ENCODE results near the gene INO80E. TPM values are rescaled to one million over a fixed set of nuclear protein-coding genes. Genes with fewer than 3 reads are reported as not detected.

INO80E gene
- total RNA-seq, 1 experiment from 2014 or later = 115 TPM

DNA sequence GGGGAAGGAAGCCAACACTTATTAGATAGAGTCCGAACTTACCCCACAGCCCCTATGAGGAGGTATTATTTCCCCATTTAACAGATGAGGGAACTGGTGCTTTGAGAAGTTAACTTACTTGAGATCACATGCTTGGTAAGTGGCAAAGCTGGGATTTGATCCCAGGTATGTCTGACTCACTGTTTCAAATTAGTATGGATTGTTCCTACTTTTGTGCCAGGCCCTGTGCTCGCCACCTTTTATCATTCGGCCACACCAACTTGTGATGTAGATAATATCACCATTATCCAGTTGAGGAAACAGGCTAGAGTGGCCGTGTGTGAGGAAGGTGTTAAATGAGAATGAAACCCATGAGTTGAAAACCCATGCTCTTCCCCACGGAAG lies 11.3 kb upstream of the INO80E start:
- CTCF ChIA-PET = no interaction called here
- no peaks in the 10 kb centered on the region for H3K27me3 ChIP-seq (replicated peaks; ENCODE audit: insufficient read depth, low read depth, low read length, poor library complexity)
- DNase-seq (ENCODE audit: low spot score) = no peak
- no TSS peak for BruUV-seq (replicated peaks)
- intact Hi-C loops (cut with micrococcal nuclease; ENCODE audit: unreplicated experiment) = no loop called here
- no peaks in the 10 kb centered on the region for H3K4me1 ChIP-seq (ENCODE audit: insufficient read depth, low read length, poor library complexity, severe bottlenecking)
- TF ChIP-seq, protein P1, sequence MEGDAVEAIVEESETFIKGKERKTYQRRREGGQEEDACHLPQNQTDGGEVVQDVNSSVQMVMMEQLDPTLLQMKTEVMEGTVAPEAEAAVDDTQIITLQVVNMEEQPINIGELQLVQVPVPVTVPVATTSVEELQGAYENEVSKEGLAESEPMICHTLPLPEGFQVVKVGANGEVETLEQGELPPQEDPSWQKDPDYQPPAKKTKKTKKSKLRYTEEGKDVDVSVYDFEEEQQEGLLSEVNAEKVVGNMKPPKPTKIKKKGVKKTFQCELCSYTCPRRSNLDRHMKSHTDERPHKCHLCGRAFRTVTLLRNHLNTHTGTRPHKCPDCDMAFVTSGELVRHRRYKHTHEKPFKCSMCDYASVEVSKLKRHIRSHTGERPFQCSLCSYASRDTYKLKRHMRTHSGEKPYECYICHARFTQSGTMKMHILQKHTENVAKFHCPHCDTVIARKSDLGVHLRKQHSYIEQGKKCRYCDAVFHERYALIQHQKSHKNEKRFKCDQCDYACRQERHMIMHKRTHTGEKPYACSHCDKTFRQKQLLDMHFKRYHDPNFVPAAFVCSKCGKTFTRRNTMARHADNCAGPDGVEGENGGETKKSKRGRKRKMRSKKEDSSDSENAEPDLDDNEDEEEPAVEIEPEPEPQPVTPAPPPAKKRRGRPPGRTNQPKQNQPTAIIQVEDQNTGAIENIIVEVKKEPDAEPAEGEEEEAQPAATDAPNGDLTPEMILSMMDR (conservative IDR thresholded peaks at IDR 0.05; ENCODE audit: low read depth, low read length) = no peak
- no peak for TF ChIP-seq EZH2 (IDR thresholded peaks at IDR 0.05; ENCODE audit: borderline replicate concordance, low read depth, low read length, poor library complexity, severe bottlenecking)
- H3K4me3 ChIP-seq (ENCODE audit: low read depth, low read length, poor library complexity, severe bottlenecking) = no peak overlapping the region
- H3K9me3 ChIP-seq (ENCODE audit: low read depth, low read length, poor library complexity, severe bottlenecking) = no peaks in the 10 kb centered on the region
- H3K27ac ChIP-seq (ENCODE audit: low read depth, low read length, poor library complexity, severe bottlenecking) = no peak overlapping the region
- POLR2A ChIA-PET (ENCODE audit: low non-redundant PET) = no interaction called here
- peaks cover 92% of the 10 kb centered on the region for H3K36me3 ChIP-seq (ENCODE audit: insufficient read depth, low read length, poor library complexity, severe bottlenecking)

GRCh38 chr16:29985271-29985811 lies 10.7 kb upstream of the INO80E start:
- ChIA-PET CTCF (no interaction called here), POLR2A (ENCODE audit: low non-redundant PET) (no interaction called here)
- Histone ChIP-seq H3K36me3 (ENCODE audit: insufficient read depth, low read length, poor library complexity, severe bottlenecking) (peaks cover 91% of the 10 kb centered on the region), H3K27me3 (replicated peaks; ENCODE audit: insufficient read depth, low read depth, low read length, poor library complexity) (no peaks in the 10 kb centered on the region), H3K9me3 (ENCODE audit: low read depth, low read length, poor library complexity, severe bottlenecking) (no peaks in the 10 kb centered on the region), H3K27ac (ENCODE audit: low read depth, low read length, poor library complexity, severe bottlenecking) (no peak overlapping the region), H3K4me3 (ENCODE audit: low read depth, low read length, poor library complexity, severe bottlenecking) (no peak overlapping the region), H3K4me1 (ENCODE audit: insufficient read depth, low read length, poor library complexity, severe bottlenecking) (no peaks in the 10 kb centered on the region)
- TF ChIP-seq EZH2 (IDR thresholded peaks at IDR 0.05; ENCODE audit: borderline replicate concordance, low read depth, low read length, poor library complexity, severe bottlenecking) = no peak
- TF ChIP-seq, protein P1 (conservative IDR thresholded peaks at IDR 0.05; ENCODE audit: low read depth, low read length) = no peak
- intact Hi-C loops (cut with micrococcal nuclease; ENCODE audit: unreplicated experiment) = no loop called here
- BruUV-seq (replicated peaks) = no TSS peak
- DNase-seq (ENCODE audit: low spot score) = no peak

DNA sequence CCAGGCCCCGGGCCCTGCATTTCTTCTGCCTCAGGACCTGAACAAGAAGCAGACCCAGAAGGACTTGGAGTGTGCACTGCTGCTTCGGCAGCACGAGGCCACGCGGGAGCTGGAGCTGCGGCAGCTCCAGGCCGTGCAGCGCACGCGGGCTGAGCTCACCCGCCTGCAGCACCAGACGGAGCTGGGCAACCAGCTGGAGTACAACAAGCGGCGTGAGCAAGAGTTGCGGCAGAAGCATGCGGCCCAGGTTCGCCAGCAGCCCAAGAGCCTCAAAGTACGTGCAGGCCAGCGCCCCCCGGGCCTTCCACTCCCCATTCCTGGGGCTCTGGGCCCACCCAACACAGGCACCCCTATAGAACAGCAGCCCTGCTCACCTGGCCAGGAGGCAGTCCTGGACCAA lies 9.8 kb upstream of the INO80E start:
- intact Hi-C loops (cut with micrococcal nuclease; ENCODE audit: unreplicated experiment) = no loop called here
- DNase-seq (ENCODE audit: low spot score) = no peak
- TF ChIP-seq EZH2 (IDR thresholded peaks at IDR 0.05; ENCODE audit: borderline replicate concordance, low read depth, low read length, poor library complexity, severe bottlenecking) = no peak
- TF ChIP-seq, protein P1 (conservative IDR thresholded peaks at IDR 0.05; ENCODE audit: low read depth, low read length) = no peak
- no peak overlapping the region for H3K27ac ChIP-seq (ENCODE audit: low read depth, low read length, poor library complexity, severe bottlenecking)
- no peaks in the 10 kb centered on the region for H3K9me3 ChIP-seq (ENCODE audit: low read depth, low read length, poor library complexity, severe bottlenecking)
- no peaks in the 10 kb centered on the region for H3K4me1 ChIP-seq (ENCODE audit: insufficient read depth, low read length, poor library complexity, severe bottlenecking)
- ChIA-PET CTCF (interaction anchor here (0.6 kb wide), 1 partner anchor 1038 kb away, joined by 5 read pairs; no protein-coding TSS in a partner anchor), POLR2A (ENCODE audit: low non-redundant PET) (no interaction called here)
- peaks cover 90% of the 10 kb centered on the region for H3K36me3 ChIP-seq (ENCODE audit: insufficient read depth, low read length, poor library complexity, severe bottlenecking)
- no peak overlapping the region for H3K4me3 ChIP-seq (ENCODE audit: low read depth, low read length, poor library complexity, severe bottlenecking)
- BruUV-seq (replicated peaks) = no TSS peak
- H3K27me3 ChIP-seq (replicated peaks; ENCODE audit: insufficient read depth, low read depth, low read length, poor library complexity) = no peaks in the 10 kb centered on the region
